Choroid plexus epithelial cell (primary cell): Measurements from ENCODE around the gene AP3S2.
"Not testable (repeated sequence)": the region's sequence is repeated elsewhere in the genome, so short reads cannot be mapped to it uniquely, and the experiment has no call there.

Source experiments
- DNase-seq: peaks from one replicate; pipeline ENCODE4 v3.0.0-alpha.2; 2010; ENCODE audit warnings: low read depth
- H3K4me3 ChIP-seq: 2 replicates; pipeline ENCODE4 v1.5.1; 2011; ENCODE audit warnings: low read depth, mild to moderate bottlenecking, control low read depth, low read length, moderate library complexity
- CTCF ChIP-seq: conservative IDR thresholded peaks from 2 replicates; pipeline ENCODE4 v1.5.1; 2011; ENCODE audit warnings: low read depth, mild to moderate bottlenecking, control low read depth, inconsistent platforms, low read length, moderate library complexity

Gene AP3S2

GRCh38 chr15:89893696-89894447 lies at the start of gene AP3S2:
AP3S2 (minus strand) TSS chr15:89893994; CDS start chr15:89893949, 45 bp downstream.
- DNase-seq, result peak; percentile 96
- TF ChIP-seq CTCF, result no peak
- H3K4me3 ChIP-seq, result peak within 1 kb of the TSS; percentile 97

GRCh38 chr15:89939910-89940309 lies 46.1 kb upstream of the AP3S2 start:
- no peak for DNase-seq
- TF ChIP-seq CTCF, result no peak

GRCh38 chr15:89939377-89939776 lies 45.6 kb upstream of the AP3S2 start:
- not testable (repeated sequence) for H3K4me3 ChIP-seq, DNase-seq

More at GRCh38 chr15:89939910-89940309, 46.1 kb upstream of the AP3S2 start:
- no peak overlapping the region for H3K4me3 ChIP-seq

- no peak overlapping the region for H3K4me3 ChIP-seq
- TF ChIP-seq CTCF, result no peak
- no peak for DNase-seq
Observed at GRCh38 chr15:89937365-89938350, 43.9 kb upstream of the AP3S2 start.

GRCh38 chr15:89936786-89937265 lies 43.0 kb upstream of the AP3S2 start:
- DNase-seq, result no peak
- TF ChIP-seq CTCF, result no peak
- no peak overlapping the region for H3K4me3 ChIP-seq

DNA sequence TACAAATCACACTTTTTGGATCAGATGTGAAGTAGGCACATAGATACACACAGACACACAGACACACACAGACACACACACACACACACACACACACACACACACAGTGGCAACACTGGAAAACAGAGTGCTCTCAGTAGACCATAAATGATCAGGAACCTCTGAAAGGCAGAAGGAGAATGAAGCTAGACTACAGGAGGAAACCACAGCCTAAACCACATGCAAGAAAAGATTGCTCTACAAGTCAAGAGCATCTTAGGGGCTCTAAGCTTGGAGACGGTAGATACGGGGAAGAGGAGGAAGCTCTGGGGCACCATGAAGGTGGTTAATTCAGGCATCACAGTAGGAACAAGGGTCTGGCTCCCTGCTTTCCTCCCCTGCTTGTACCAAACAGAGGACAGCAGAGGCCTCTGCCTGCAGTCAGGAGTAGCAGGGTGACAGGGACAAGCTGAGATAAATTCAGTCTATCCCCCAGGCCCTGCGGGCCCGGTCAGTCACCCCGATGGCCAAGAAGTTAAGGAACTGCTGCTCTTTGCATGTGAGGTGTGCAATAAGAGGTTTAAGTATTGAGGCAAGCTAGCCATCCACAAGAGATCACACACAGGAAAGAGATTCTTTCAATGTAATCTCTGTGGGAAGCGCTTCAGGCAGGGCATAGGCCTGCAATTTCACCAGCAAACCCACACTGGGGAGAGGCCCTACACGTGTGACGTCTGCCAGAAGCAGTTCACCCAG lies 42.4 kb upstream of the AP3S2 start:
- H3K4me3 ChIP-seq, result no peak overlapping the region
- TF ChIP-seq CTCF, result no peak
- no peak for DNase-seq

GRCh38 chr15:89932880-89933279 lies 39.1 kb upstream of the AP3S2 start:
- TF ChIP-seq CTCF, result no peak
- DNase-seq, result no peak

More at GRCh38 chr15:89932880-89933279, 39.1 kb upstream of the AP3S2 start:
- H3K4me3 ChIP-seq, result no peak overlapping the region
